Middle frontal gyrus (tissue), 1 donor: ENCODE results near the gene WDFY2.

ENCODE experiments used
- DNase-seq: peaks from one replicate; pipeline ENCODE4 v3.0.0-alpha.2; 2015; ENCODE audit warnings: low spot score; ENCODE audit errors: extremely low spot score

Gene WDFY2

GRCh38 chr13:51767100-51767499, 182.8 kb downstream of the WDFY2 start:
- DNase-seq: no peak

DNA sequence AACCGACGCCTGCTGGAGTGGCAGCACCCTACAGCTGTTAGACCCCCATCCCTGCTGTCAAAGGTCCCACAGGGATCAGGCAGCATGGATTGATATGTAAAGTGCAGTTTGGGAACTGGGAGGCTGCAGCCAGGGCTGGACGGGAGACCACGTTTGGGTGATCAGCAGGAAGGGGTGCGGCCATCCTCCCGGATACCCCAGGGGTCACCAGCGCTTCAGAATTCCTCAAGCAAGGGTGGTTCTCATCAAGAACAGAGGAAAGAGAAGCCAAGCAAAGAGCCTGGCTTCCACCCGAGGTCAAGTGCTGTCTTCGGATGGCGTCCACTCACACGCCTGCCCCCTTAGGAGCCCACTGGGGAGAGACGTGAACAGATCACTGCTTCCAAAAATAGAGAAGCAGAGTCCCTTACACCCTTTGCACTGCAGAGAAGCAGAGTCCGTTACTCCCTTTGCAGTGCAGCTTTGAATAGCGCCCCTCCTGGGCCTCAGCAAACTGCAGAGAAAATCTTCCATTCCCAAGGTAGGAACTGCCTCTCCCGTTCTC, 184.2 kb downstream of the WDFY2 start:
- DNase-seq: no peak

DNA sequence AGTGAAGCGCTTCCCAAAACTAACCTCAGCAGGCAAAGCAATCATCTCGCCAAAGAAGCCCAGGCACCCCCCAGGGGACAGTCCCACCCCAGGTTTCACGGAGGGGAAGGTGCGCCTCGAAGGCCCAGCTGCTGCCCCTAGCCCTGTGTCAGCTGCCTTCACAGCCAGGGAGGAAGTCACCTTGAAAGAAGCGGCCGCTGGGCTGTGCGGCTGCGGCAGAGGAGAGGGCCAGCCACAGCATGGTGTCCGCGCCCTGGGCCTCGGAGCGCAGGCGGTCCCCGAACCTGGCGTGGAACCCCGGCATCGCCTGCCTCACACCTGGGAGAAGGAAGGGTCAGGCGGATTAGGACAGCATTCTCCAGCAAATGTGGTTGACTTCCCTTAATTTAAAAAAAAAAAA, 184.7 kb downstream of the WDFY2 start:
- DNase-seq: no peak

GRCh38 chr13:51769455-51770127, 185.3 kb downstream of the WDFY2 start:
- no peak for DNase-seq

- no peak for DNase-seq
Measured at GRCh38 chr13:51770160-51770559, 185.9 kb downstream of the WDFY2 start.

GRCh38 chr13:51770681-51771417, 186.6 kb downstream of the WDFY2 start:
- DNase-seq: no peak

- DNase-seq: no peak
Measured at GRCh38 chr13:51771418-51772104, 187.3 kb downstream of the WDFY2 start.

GRCh38 chr13:51772105-51772455, 187.8 kb downstream of the WDFY2 start:
- no peak for DNase-seq

GRCh38 chr13:51772781-51773180, 188.5 kb downstream of the WDFY2 start:
- no peak for DNase-seq

GRCh38 chr13:51773515-51773914, 189.3 kb downstream of the WDFY2 start:
- DNase-seq: no peak

DNA sequence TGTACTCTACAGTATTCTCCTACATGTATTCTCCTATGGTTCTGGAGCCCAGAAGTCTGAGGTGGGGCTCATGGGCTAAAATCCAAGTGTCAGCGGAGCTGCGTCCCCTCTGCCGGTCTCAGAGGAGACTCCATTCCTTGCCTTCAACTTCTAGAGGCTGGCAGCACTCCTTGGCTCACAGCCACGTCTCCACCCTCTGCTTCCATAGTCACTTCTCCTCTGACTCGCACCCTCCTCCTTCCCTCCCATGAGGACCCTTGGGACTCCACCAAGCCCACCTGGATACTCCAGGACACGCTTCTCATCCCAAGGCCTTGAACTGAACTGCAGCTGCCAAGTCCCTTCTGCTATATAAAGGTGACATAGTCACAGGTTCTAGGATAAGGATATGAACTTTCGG, 191.9 kb downstream of the WDFY2 start:
- DNase-seq: no peak

DNA sequence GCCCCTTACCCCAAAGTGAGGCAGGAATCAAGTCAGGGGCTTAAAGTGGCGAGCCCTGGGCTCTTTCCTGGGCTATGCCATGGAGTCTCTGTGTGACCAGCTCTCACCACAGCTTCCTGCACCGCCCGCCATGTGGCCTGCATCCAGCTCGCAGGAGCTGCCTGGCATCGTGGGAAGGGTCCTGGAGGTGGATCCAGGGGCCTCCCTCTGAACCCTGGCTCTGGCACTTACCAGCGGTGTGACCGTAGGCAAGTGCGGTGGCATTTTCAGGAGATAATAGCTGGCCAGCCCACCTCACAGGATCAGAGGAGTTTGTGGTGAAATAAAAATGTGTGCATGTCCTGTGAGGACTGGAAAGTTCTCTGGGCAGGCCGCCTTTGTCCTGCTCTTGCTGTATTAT, 193.7 kb downstream of the WDFY2 start:
- no peak for DNase-seq

GRCh38 chr13:51778392-51778791, 194.1 kb downstream of the WDFY2 start:
- DNase-seq: no peak

GRCh38 chr13:51780099-51780498, 195.8 kb downstream of the WDFY2 start:
- no peak for DNase-seq

GRCh38 chr13:51781246-51782022, 197.2 kb downstream of the WDFY2 start:
- no peak for DNase-seq

GRCh38 chr13:51782026-51782710, 197.9 kb downstream of the WDFY2 start:
- DNase-seq: no peak

DNA sequence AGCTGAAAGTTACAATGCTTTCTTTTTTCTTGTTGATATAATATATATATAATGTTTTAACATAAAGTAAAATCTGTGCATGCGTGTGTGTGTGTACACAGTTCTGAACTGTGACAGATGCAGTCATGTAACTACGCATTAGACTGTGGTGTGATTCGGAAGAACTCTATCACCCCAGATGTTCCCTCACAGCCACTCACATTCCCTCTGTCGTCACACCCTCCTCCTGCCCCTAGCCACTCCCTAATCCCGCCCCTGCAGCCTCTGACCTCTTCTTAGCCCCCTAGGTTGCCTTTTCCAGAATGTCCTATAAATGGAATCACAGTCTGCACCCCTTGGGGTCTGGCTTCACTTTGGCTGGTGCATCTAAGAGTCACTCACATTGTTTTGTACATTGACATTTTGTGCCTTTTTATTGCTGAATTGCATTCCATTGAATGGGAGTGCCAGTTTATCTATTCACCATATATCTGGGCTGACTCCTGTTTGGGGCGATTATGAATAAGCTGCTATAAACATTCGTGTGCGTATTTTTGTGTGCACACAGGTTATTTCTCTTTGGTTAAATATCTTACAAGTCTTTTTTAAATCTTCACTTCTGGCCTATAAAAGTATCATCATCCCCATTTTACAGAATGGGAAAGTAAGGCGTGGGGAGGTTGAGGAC, 199.3 kb downstream of the WDFY2 start:
- no peak for DNase-seq

GRCh38 chr13:51784097-51784496, 199.8 kb downstream of the WDFY2 start:
- DNase-seq: no peak

GRCh38 chr13:51785712-51786424, 201.6 kb downstream of the WDFY2 start:
- DNase-seq: no peak
